Daoy (cell line): ENCODE measurements around the gene TMEM121. TPM values are rescaled to one million over a fixed set of nuclear protein-coding genes. Genes with fewer than 3 reads are reported as not detected.
A peak's percentile ranks its signal among the peaks of the same experiment; 100 is the strongest.

Experiments
- DNase-seq: peaks from one replicate; pipeline ENCODE4 v3.0.0-alpha.2; 2015; ENCODE audit warnings: low read depth
- total RNA-seq: library from RNA; depleted of rRNA; stranded (reverse); fragments of >200 nt; shearing (Covaris generic); gene quantifications from 2 replicates; pipeline ENCODE4 v1.2.3, GENCODE V29; 2014

TMEM121 gene
- total RNA-seq, 1 experiment from 2014 or later = 8.7 TPM

DNA sequence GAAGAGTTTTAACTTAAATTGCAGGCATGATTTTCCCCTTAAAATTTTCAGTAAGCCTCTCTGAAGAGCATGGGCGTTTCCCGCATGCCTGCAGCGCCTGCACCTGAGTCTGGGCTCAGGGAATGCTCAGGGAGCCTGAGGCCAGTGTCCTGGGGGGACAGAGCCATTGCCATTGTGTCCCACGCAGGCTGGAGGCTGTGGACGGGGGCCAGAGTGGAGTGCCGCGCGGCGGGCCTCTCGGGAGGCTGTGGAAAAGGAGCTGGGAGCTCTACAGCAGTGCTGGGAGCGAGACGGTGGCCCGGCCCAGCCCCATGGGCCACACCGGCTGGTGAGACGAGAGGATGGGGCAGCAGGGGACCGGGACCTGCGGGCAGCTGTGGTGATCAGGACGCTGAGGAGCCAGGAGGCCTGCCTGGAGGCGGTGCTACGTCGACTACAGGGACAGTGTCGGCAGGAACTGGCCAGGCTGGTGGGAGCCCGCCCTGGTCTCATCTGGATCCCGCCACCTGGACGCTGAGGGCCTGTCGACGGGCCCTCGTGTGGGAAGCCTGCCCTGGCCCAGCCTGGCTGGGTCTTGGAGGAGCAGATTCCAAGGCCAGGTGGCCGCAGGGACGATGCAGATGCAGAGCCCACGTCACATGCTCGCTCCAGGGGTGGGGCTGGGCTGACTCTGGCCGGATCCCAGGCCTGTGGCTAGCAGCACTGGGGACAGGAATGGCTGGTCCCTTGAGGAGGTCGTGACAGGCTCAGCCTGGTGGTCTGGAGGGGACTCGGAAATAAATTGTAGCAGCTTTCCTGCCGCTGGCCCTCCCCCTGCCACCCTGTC is 27.7 kb upstream of the TMEM121 start:
- peak; percentile 10 for DNase-seq

DNA sequence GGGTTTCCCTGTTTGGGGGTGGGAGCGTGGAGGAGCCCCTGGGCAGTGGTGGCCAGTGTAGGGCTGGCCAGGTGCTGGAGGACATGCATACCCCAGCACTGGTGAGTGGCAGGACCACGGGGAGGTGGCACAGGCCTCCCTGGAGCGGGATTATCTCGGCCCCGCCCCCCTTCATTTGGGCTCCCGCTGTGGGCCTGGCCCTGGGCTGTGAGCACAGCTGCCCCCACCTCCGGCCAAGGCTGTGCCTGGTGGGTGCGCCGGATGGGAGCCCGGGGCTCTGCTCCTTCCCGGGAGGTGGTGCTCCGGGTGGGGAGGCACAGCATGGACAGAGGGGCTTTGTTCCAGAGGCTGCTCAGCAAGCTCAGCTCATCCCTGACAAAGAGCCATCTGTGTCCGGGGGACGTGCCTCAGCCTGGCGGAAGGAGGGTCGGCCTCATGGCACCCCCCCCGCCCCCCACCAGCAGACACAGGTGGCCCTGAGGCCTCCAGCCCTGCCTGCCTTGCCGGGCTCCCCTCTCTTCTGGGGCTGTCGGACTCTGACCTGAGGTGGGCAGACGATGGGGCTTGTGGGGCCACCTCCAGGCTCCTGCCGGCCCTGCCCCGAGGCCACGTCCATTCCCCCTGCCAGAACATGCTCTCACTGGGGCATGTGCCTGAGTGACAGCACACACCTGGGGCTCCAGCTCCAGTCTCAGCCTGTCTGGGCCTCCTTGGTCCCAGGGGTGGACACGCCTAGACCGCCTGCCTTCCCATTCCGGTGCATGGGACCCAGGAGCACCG is 26.9 kb upstream of the TMEM121 start:
- DNase-seq = peak; percentile 9

DNA sequence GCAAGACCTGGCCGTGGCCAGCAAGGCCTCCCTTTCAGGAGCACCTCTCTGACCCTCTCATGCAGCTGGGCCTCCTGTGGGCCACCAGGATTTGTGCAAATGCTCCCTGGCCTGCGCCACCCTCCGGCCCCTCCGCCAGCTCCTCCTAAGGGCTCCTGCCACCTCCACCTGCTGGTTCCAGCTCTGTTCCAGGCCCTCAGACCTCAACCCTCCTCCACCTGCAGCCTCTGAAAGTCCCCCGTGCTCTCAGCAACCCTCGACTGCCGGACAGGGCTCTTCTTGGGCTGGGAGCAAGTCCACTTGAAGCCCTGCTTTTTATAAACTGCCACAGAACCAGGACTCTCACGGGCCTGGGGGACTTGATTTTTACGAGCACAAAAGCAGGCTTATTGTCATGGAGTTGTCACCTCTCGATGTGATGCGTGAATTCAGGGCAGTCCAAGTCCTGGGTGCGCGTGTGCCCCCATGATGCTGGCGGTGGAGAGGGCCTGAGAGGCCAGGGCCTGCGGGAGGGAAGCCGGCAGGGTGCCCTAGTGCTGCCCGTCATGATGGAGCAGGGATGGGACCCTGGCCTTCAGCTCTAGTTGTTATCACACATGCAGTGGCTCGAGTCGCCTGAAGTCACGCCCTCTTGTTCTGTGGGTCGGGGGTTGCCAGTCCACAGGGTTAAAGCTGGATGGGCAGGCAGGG is 26.2 kb upstream of the TMEM121 start:
- DNase-seq = no peak

DNA sequence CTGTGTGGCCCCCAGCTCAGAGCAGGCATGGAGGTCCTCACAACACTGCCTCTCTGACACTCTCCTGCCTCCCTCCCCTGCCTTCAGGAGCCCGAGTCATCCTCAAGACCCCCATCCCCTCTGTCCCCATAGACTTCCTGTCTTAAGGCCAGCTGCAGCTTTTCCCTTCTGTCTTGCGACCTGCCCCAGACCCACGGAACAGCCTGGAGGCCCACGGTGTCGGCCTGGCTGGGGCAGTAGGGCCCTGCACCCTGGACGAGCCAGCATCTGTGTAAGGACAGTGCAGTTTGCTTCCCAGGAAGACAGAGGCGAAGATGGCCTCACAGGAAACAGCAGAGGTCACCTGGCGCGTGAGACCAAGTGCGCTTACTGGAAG is 25.7 kb upstream of the TMEM121 start:
- no peak for DNase-seq

DNA sequence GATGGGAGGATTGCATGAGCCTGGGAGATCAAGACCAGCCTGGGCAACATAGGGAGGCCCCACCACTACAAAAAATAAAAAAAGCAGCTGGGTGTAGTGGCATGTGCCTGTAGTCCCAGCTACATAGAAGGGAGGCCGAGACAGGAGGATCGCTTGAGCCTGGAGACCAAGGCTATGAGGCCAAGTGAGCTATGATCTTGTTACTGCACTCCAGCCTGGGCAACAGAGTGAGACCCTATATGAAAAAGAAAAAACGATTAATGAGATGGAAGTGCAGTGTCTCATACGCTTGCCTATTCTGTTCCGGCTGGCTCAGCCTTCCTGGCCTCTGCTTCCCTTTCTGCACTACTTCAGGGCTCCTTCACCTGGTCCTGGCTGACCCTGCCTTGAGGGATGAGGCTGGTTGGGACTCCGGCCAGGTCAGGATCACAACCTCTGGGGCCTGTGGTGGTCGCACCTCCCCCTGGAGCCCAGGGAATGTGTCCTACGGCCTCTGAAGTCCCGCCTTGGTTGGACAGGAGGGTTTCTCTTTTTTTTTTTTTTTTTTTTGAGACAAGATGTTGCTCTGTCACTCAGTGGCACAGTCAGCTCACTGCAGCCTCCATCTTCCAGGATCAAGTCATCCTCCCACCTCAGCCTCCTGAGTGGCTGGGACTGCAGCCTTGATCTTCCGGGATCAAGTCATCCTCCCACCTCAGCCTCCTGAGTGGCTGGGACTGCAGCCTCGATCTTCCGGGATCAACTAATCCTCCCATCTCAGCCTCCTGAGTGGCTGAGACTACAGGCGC is 24.7 kb upstream of the TMEM121 start:
- DNase-seq = no peak

DNA sequence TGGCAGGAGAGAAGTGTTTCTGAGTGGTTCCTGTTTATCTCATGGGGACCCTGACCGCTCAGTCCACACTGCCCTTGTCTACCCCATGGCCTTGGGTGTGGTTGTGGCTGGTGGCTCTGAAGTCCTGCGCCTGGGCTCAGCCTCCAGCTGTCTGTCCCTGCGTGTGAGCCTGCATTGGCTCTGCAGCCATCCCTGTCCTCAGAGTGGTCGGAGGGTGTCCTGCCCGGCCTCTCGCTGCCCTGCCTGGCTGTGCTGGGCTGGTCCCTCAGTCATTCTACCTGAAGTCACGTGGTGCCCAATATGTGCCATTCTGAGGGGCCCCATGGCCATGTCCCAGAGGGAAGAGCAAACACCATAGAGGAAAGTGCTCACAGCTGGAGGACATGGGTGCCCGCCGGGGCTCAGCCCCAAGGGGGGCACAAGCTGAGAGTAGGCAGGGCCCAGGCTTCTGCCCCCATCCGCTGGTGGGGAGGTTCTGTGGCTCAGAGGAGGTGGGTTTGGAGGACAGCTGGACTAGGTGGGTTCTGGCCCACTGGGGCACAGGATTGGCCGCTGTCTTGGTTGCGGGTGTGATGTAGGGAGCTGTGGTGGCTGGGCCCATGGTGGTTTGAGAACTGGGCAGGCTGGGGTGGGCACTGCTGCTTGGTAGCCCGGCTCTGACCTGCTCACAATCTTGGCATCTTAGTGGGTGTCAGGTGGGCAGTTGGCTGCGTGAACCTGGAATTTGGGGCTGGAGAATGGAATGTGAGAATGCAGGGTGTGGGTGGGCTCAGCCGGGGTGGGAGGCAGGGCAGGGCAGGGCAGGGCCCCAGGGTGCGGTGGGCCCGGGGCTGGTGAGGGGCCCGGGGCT is 23.7 kb upstream of the TMEM121 start:
- no peak for DNase-seq

DNA sequence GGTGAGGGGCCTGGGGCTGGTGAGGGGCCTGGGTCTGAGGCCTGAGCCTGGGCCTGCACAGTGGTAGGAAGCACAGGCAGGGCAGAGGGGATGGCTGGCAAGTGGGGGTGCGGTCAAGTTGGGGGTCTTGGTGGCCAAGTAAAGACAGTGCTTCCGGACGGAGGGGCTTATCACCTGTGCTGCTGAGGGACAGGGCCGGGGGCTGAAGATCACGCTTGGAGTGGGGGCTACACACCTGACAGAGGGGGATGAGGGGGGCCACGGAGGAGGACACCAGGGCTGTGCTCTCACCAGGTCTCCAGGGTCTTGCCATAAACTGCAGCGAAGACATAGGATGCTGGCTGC is 23.1 kb upstream of the TMEM121 start:
- no peak for DNase-seq

DNA sequence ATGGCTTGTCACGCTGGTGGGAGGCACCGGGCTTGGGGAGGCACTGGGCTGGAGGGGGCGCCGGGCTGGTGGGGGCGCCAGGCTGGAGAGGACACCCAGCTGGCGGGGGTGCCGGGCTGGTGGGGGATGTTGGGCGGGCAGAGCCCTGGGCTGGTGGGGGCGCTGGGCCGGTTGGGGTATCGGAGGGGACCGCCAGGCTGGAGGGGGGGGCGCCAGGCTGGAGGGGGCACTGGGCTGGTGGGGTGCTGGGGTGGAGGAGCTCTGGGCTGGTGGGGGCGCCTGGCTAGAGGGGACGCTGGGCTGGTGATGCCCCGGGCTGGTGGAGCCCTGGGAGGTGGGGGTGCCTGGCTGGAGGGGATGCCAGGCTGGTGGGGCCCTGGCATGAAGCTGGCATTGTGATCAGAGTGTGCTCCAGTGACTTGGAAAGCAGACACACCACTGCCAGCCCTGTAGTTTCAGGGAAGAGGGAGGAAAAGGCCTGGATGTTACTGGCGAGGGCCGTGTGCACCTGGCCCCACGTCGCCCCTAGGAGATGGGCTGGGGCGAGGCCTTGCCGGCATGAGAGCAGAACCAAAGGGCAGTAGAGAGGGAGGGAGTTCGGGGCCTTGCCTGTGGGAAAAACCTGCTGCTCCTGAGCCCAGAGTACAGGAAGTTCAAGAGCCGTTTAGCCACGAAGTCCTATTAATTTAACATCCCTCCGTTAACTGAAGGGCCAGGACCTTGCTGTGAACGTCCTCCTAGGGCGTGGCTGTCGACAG is 22.3 kb upstream of the TMEM121 start:
- peak; percentile 18 for DNase-seq

DNA sequence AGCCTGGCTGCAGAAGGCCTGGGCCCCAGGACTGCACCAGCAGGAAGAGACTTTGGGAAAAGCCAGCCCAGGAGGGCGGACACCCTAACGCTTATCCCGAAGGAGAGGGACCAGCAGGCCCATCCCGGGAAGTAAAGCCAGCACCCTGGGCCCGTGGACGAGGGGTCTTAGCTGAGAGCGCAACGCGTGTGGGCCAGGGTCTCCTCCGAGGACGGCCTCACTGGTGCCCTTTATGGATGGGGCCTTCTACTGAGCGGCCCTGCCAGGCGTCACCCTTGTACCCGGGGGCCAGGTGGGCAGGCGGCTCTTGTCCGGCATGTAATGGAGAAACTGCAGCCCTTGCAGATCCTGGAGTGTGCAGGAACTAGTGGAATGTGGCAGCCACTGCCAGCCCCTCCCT is 21.3 kb upstream of the TMEM121 start:
- DNase-seq = no peak

DNA sequence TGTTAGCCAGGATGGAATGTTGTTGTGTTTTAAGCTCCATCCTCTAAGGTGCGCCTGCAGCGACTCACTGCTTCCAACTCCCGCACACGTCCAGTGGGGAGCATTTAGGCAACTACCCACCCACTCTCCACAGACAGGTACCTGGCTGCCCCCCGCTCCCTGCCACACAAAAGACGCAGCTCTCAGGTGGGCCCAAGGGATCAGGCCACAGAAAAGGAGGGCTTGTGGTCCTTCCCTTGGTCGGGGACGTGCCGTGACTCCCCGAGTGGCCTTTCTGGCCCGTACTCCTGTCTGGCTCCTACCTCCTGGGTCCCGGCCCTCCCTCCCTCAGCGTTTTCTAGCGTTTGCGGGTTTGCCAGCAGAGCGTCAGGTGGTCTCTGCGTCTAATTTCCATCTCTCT is 19.1 kb upstream of the TMEM121 start:
- DNase-seq = no peak

DNA sequence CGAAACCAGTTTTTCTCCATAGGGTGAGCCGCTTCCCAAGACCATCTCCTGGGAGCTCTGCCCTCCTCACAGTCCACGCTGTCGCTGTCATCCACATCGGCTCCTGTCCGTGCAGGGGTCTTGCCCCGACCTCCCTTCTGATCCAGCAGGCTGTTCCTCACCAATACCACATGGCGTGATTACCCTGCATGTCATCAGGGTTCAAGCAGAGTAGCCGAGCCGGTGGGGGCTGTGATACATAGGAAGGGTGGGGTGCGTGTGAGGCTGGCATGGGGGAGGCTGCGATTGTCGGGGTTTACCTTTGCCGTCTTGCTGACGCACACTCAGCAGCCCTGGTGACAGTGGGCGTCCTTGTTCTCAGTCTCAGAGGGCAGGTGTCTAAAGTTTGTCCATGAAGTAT is 18.3 kb upstream of the TMEM121 start:
- no peak for DNase-seq

DNA sequence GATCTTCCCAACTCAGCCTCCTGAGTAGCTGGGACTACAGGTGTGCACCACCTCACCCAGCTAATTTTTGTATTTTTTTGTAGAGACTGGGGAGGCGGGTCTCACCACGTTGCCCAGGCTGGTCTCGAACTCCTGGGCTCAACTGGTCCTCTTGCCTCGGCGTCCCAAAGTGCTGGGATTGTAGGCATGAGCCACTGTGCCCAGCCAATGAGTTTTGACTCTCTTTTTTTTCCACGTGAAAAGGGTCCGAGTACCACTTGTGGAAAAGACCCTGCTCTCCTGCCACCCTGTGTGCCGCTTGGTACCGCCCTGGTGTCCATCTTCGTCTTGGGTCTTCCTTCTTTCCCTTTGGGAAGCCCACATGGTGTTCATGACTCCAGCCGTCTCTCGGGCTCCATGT is 17.8 kb upstream of the TMEM121 start:
- no peak for DNase-seq

DNA sequence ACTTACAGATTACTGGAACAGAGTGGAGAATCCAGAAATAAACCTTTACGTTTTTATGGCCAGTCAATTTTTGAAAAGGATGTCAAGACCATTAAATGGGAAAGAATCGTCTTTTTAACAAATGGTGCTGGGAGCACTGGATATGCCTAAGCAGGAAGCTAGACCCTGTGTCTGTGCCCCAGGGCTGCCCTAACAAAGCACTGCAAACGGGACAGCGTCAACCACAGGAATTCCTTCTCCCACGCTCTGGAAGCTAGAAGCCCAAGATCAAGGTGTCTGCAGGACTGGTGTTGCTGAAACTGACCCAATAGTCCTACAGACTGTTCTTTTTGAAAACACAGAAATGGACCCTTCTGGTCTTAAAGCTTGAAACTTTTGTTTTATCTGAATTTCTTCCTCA is 9.3 kb upstream of the TMEM121 start:
- peak; percentile 40 for DNase-seq

DNA sequence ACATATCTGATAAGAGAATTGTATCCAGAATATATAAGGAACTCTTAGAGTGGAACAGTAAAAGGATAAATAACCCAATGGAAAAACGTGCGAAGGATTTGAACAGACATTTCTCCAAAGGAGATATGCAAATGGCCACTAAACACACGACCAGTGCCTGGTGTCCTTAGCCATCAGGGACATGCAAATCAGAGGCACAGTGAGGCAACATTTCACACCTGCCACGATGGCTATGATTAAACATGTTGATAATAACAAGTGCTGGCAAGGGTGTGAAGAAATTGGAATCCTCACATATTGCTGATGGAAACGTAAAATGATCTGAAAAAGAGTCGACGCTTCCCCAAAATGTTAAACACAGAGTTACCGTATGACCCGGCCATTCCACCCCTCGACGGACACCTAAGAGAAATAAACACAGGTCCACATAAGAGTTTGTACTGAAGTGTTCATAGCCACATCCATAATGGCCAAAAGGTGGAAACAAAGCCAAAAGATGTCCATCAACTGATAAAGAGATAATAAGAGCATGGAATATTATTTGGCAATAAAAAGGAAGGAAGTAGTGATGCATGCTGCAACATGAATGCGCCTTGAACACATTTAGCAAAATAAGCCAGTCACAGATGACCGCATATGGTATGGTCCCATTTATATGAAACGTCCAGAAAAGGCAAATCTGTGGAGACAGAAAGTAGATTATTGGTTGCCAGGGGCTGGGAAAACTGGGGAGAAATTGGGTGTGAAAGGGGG is 6.3 kb upstream of the TMEM121 start:
- DNase-seq = no peak

DNA sequence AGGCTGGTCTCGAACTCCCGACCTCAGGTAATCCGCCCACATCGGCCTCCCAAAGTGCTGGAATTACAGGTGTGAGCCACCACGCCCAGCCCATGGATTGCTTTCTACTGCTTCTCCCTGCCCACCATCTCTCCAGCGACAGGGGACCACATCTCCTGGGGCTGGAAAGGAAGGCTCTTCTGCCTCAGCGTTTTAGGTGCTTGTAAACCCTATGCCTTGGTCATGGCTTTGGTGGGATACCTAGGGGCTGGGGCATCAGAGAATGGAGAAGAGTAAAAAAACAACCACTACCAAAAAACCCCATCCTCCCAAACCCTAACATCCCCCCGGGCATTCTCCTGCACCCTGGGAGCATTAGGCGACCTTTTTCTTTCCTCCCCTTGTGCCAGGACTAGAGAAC is 1.1 kb upstream of the TMEM121 start:
- DNase-seq = no peak

DNA sequence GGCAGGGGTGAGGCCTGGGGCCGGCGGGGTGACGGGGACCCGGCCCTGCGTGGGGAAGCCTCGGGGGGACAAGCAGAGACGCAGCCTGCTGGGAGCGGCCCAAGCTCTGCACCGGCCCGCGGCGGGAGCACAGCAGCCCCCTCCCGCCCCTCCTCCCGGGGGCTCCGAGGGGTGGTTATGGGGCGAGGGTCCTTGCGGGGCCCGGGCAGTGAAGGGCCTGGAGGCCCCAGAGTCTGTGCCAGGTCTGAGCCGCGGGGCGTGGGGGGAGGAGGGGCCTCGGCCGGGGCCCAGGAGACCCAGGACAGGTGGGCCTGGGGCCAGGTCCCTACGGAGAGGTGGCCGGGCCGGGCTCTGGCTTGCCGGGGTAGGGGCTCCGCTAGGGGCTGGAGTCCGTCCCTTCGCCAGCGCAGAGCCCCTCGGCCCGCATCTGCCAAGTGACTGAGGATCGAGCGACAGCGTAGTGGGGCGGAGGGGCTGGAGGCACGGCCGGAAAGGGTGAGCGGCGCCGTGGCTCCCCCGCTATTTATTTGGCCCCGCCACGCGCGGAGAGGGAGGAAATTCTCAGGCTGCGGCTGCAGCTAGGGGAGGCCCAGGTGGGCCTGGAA is 495 bp downstream of the TMEM121 start:
- no peak for DNase-seq

DNA sequence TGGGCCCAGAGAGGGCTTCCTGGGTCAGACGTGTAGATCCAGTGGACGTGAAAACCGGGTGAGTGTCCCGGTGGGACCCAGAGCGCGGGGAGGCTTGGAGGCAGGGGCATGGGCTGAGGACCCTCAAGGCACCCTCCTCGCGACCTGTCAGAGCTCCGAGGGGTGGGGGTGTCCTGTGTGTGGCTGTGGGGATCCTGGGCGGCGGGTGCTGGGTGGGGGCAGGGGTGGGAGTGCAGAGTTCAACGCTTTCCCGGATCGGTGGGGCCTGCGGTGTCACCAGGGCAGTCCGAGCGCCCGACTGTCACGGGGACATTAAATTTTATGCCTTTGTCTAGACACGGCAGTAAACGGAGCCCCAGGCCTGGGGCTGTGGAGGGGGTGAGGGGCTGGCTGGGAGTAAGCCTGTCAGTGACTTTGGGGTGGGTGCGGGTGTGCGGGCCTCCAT is 1.0 kb downstream of the TMEM121 start:
- DNase-seq = no peak

DNA sequence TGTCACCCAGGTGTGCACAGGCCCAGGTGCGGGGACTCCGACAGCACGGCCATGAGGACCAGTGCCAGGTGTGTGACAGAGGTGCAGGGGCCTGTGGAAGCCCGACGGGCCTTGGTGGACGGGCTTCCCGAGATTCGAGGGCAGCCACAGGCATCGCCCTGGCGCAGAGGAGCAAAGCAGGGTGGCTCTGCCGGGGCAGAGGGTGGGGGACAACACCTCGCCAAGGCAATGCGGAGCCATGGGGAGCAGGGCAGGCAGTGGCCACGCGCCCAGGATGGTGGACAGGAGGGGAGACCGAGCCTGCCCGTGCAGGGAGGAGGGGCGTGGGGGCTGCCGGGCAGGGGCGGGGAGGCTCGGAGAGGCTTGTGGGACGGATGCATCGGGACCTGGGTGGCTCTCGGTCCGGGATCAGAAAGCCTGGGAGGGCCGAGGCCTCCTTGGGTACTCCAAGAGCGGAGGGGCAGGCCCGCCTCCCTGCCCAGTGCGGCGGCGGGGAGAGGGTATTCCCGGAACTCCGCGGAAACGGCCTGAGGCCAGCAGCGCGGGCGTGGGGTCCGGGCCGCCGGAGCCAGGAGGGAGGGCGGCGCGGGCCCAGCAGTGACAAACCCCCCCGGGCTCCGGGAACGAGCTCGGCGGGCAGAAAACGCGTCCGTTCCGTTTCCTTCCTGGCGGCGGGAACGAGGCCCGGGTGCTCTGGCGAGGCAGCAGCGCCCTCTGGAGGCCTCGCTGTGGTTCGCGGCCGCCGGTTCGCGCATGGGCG is 1.6 kb downstream of the TMEM121 start:
- peak; percentile 88 for DNase-seq
